HL-60/S4 (cell line): ENCODE results near the gene FAM53A.

Experiments used
- in situ Hi-C: fragments of 300-500 bp; cut with MboI; formaldehyde crosslinking; loops from 2 replicates; pipeline ENCODE4 v1.14.3; 2022; ENCODE audit warnings: low sequenced_read_pairs

The FAM53A gene

DNA sequence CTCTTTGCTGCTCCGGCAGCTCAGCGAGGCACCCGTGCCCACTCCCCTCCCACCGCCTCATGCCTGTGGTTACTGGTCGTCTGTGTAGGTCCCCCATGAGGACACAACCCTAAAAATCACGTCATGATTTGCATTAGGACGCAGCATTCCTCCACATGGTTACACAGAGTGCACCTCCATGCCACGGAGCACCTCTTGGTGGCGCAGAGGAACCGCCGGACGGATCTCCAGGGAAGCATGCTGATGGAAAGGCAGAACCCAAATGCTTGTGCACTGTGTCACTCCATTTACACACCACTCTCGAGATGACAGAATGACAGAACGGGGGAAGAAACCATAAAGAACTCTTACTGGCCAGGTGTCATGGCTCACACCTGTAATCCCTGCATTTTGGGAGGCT, 22.4 kb downstream of the FAM53A start:
- in situ Hi-C loops, result no loop called here

DNA sequence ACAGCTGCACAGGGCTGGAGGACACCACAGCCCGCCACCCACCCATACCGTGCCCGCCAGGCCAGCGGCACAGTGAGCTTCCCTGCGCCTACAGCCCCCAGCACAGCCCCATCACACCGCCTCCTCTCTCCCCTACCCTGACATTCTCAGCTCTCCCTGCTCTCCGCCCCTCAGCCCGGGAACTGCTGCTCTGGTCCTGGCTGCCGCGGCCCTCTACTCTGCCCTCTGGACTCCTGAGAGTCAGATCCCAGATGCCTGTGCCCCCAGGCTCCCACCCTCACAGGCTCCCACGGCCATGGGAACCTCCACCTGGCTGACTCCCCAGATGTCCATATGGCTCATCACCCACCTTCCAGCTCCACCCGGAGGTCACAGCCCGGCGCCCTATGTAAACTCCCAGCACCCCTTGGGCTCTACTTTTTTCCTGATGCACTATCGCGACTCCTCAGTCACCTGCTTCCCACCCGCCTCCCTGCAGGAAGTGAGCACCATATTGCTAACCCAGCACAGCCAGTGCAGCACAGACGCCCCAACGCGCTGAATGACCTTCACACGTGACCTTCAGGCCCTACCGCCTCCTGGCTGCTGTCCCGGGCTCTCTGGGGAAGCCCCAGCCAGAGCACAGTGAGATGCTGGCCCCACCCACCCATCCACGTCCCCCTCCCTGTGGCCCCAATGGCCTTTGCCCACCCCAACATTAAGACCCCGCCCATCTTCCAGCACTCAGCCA, 23.0 kb downstream of the FAM53A start:
- in situ Hi-C loops, result no loop called here

DNA sequence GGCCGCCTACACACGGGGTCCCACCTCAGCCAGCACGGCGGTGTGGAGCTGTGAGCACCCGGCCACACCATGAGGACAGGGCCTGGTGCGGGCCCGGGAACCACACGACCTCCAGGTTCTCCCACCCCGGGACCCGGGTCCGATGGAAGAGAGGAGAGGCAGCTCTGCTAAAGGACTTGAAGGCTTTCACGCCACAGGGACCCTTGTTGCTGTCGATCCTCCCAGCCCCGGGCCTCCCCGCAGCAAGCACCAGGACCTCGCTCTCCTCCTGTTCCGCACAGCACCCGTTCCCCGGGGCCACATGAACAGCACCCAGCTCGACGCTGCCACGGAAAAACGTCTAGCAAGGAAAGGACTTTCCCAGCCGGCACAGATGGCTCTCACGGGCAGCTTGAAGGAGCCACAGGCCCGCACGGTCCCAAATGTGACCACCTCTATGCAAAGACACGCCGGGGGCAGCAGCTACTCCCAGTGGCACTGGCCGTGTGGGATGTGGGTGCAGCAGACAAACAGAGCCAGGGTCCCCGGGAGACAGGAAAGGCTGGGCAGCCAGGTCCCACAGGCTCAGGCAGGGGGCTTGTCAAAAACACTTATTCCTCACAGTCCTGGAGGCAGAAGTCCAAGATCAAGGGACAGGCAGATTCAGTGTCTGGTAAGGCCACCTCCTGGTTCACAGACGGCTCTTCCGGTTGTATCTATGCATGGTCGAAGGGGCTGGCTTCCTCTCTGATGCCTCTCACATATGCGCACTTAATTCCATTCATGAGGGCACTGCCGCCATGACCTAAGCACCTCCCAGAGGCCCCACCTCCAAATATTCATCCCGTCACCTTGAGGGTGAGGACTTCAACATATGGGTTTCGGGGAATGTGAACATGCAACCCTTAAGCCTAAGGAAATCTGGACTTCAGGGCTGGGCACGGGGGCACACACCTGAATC, 24.7 kb downstream of the FAM53A start:
- in situ Hi-C loops, result no loop called here

DNA sequence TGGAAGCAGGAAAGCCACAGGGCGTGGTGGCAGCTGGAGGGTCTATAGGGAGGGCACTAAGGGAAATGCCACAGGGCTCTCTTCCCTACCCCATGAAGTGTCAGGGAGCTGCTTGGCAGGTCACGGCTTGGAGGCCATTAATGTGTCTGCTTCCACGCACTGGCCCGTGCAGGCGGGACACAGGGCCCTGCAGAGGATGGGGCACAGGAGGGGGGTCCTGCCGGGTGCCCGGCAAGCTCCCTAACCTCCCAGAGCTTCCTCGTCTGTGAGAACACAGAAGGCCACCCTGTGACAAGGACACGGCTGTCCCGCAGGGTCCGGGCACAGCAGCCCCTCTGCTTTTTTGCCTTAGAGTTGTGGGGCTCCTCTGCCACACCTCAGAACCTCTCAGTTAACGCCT, 25.5 kb downstream of the FAM53A start:
- in situ Hi-C loops, result no loop called here

DNA sequence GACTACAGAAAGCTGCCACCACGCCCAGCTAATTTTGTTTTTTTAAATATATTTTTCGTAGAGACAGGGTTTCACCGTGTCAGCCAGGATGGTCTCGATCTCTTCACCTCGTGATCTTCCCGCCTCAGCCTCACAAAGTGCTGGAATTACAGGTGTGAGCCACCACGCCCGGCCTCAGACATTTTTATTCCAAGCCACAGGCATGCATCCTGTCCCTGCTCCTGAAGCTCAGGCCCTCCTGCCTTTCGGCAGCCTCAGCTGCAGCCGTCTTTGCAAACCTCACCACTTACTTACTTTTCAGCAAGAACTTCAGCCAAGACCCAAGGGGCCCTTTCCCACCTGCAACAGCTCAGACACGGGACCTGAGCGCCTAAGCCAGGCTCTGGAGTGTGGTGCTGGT, 26.0 kb downstream of the FAM53A start:
- in situ Hi-C loops, result no loop called here

DNA sequence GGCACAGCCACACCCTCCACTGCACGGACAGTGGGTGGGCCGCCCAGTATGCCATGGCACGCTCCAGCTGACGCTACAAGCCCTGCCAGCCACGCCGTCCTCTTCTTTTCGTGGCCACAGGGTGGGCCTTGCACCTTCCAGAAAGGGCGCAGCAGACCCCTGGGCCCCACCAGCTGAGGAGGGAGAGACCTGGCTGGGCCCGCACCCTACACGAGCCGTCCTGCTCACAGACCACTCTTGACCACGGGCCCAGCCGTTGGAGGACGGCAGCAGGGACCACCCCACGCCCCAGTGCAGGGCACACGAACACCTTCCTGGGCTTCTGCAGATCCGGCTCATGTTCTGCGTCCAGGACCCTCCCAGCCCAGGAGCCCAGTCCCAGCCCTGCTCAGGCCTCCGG, 27.1 kb downstream of the FAM53A start:
- in situ Hi-C loops, result no loop called here

DNA sequence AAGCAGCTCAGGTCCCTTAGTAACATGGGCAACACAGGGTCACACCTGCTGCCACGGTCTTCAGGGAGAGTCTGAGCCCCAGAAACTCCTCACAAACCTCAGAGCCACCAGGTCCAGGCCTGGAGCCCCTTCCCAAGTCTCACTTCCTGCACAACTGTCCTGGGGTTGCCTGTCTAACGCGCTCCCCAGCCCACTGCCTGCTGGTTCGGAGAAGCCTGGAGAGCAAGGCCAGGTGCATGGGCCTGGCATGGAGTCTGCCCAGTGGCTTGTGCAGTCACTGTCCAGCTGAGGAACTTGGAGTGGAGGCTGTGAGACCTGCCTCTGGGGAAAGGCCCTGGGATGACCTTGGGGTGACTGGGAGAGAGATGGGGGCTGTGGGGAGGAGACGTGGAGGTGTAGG, 28.0 kb downstream of the FAM53A start:
- in situ Hi-C loops, result no loop called here

DNA sequence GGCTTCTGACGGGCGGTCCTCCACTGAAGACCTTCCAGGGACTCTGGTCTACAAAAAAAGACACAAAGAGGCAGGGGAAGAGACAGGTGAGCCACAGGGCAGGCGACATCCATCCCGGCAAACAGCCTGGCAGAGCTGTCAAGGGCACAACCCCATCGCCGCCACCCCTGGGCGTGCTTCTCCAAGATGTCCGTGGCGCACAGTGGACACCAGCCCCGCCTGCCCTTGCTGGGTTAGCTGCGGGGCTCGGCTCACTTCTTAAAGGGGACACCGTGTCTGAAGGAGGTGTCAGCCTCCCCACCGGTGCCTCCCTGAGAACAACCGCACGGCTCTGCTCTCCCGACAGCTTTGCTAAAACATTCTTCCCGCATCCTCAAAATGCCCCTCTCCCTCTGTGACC, 28.4 kb downstream of the FAM53A start:
- in situ Hi-C loops, result no loop called here

DNA sequence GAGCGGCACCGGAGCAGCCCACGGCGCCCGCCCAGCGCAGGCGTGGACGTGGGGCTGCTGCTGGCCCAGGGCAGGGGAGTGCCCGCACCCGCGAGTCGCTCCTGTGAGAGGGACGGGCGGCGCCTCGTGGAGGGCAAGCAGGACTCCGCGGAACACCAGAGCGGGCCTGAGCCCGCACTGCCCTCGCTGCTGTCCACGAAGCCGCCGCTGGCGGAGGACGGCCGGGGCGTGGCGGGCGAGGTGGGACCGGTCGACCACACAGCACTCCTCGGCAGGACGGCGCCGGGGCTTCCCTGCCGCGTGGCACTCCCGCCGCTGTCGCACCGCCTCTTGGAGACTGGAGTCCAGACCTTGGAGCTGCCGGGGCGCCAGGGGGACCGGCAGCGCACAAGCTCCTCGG, 29.0 kb downstream of the FAM53A start:
- in situ Hi-C loops, result no loop called here

DNA sequence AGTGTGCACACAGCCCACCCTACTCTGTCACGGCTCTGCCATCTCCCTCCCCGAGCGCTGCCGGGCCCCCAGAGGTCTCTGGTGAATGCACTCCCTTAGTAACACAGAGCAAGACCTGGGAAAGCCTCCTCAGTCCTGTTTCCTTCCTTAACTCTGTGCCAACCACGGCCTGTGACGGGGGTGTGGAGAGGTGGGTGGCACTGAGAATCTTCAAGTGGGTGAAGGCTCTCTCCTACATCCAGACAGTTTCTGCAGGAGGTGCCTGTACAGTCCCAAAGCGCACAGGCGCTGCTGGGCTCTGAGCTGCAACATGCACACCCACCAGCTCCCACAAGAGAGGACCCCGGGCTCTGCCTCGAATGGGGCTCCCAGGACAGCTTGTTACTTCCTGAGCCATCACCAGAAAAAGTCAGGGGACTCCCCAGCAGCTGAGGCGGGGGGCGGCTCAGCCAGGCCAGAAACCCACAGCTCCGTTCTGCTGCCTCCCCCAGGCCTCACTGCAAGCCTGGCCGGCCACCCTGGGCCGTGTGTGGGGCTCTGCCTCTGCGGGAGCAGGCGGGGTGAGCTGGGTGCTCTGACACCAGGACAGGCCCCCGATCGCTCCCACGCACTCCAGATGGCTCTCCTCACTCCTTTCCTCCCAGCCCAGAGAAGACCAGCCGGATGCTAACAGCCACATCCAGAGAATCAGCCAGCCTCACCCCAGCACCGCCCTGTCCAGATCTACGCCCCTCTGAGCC, 29.7 kb downstream of the FAM53A start:
- in situ Hi-C loops, result no loop called here

DNA sequence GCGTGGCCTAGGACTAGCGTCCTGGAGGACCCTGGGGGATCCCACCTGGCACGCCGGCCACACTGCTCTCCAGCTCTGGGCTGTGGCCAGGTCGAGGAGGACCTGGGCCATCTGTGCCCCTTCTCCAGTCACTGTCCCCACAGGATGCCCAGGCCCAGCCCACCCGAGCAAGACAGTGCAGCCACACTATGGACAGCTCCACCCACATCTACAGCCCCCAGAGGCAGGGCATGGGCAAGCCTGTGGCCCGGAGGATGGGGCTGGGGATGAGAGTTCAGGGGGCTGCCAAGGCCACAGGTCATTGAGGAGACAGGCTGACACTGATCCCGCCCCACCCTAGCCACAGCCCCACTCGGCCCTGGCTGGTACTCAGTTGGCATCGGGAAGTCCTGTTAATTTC, 30.3 kb downstream of the FAM53A start:
- in situ Hi-C loops, result no loop called here

DNA sequence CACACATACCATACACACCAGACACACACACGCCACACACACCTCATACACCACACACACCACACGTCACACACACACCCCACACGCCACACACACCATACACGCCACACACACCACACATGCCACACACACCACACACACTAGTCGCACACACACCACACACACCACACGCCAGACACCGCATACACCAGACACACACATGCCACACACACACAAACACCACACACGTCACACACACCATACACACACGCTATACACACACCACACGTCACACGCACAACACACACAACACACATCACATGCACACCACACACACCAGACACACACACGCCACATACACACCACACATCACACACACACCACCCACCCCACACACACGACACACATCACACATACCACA, 32.0 kb downstream of the FAM53A start:
- in situ Hi-C loops, result no loop called here

DNA sequence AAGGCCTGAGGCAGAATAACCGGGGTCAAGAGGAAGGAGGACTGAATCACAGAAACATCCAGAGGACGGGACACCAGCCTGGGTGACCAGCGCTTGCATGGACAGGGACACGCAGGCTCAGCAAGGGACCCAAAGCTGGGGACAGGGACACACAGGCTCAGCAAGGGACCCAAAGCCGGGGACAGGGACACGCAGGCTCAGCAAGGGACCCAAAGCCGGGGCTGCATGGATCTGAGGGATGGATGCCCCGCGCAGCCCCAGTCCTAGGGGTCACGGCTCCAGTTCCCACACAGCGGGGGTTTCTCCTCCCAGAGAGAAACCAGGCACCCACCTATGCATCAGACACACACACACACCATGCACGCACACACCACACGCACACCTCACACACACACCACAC, 32.5 kb downstream of the FAM53A start:
- in situ Hi-C loops, result no loop called here

DNA sequence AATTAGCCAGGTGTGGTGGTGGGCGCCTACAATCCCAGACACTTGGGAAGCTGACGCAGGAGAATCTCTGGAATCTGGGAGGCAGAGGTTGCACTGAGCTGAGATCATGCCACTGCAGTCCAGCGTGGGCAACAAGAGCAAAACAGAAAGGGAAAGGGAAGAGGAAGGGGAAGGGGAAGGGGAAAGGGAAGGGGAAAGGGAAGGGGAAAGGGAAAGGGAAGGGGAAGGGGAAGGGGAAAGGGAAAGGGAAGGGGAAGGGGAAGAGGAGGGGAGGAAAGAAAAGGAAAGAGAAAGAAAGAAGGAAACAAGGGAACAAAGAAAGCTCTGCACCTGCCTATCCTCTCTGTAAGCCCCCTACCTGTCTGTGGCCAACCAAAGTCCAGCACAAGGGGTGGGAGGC, 35.2 kb downstream of the FAM53A start:
- in situ Hi-C loops, result loop anchor here (25.0 kb wide), 1 partner anchor 287 kb away; no protein-coding TSS in a partner anchor

DNA sequence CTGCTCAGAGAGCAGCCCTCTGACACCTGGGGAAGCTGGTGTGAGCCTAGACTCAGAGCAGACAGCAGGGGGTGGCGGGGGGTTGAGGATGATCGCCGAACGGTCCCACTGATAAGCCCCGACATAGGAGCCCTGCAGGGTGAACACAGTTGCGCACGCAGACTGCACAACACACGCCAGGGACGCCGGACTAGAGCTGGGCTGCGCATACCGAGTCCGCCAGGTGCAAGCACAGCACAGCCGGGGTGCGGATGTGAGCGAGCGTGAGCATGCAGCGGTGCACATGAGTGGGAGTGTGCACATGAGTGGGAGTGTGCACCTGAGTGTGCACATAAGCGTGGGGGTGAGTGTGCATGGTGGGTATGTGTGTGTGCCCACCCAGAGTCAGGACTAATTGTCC, 36.7 kb downstream of the FAM53A start:
- in situ Hi-C loops, result loop anchor here (25.0 kb wide), 1 partner anchor 285 kb away; no protein-coding TSS in a partner anchor

DNA sequence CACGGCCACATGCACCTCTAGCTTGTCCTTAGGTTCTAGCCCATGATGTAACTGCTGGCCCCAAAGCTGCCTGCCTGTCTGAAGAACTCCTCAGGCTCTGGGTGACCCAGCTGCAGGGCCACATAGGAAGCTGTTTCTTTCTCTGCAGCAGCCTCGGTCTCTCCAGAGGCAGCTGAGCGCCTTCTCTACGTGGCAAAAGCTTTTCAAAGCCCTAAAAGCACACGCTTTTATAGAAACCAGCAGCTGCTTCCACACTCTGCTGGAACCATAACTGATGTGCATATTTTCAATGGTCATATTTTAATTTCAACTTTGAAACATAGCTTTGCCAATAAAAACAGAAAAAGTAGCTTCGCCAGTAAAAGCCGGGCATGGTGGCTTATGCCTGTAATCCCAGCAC, 37.4 kb downstream of the FAM53A start:
- in situ Hi-C loops, result loop anchor here (25.0 kb wide), 1 partner anchor 284 kb away; no protein-coding TSS in a partner anchor

DNA sequence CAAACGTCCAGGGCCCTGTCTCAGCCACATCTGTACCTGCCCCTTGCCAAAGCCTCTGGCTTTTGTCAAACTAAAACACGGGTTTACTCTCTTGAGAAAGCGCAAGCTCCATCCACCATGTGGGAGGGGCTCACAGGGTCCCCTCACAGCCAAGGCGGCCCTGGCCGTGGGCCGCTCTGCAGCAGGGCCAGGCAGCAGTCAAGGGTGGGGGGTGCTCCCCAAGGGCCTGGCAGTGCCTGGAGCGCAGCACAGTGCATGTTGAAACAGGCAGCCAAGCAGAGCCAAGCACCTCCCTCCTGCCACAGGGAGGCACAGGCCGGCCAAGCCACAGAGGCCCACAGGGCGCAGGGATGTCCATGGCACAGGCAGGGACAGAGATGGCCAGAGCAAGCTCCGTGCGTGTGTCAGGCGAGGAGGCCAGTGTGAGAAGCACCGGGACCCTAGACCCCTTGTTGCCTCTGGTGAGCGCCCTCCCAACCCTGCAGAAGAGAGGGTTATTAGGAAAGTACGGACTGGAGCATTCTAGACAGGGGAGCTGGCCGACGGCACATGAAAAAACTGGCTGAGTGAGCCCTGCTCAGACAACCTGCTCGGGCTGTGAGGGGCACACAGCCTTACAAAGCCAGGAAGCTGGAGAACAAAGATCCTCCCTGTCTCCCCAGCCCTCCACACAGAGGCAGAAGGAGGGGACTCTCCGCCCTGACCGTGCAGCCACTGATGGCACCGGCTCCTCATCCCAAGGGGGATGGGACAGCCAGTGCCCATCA, 39.0 kb downstream of the FAM53A start:
- in situ Hi-C loops, result loop anchor here (25.0 kb wide), 1 partner anchor 283 kb away; no protein-coding TSS in a partner anchor

DNA sequence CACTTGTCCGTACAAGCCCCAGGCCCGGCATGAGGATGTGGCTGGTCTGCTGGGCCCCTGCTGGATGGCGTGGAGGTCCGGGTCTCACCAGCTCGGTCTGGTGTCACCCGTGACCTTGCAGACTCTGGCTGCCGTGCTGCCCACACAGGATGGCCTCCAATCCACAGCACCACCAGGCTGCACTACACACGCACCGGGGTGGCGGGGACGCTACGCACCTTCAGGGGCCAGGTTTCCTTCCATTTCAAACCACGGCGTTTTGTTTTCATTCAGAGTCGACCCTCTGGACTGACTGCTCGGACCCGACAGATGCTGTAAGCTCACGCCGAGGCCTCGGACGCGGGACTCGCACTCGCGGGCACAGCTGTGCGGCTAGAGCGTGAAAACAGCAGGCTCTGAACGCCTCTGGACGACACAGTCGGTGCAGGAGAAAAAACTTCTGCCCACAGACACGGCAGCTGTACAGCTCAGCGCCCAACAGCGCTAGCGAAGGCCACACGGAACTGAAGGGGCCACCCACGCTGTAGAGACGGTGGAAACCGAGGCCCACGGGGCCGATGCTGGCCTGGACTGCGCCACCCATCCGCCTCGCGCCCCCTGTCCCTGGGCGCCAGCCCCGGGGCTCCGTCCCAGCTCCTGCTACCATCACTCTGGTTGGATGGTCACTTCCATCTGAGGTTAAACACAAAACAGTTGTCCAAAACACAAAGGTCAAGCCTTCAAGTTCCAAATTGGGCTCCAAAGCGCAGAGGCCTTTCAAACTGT, 40.0 kb downstream of the FAM53A start:
- in situ Hi-C loops, result loop anchor here (25.0 kb wide), 1 partner anchor 282 kb away; no protein-coding TSS in a partner anchor

DNA sequence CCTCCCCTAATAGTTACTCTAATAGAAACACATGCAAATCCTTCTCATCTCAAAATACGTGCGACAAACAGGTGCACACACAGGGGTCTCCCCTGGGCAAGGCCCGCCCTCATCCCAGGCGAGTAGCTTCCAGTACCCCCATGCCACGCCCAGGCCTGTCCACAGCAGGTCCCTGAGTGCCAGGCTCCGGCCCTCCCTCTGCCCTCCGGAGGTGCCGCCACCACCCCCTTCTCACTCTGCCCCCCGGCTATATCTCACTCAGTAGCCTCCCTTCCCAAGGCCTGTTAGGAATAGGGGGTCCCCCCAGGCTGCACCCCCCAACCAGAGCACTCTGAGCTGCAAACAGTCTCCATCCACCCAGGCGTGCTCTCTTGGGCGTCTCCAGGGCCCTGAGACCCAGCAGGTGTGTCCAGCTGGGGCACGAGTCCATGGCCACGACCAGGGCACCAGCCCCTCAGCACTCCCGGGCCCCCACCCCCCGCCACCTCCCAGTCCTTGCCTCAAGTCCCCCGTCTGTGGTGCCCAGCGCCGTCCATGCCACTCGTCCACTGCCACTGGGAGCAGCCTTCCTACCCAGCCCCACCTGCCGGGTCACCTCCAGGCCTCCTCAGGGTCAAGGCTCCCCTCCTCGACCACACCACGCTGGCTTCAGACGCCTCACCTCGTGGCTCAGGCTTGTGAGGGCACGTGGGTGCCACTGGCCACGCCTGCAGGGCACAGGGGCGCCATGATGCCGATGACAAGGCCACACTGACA, 41.7 kb downstream of the FAM53A start:
- in situ Hi-C loops, result loop anchor here (25.0 kb wide), 1 partner anchor 280 kb away; no protein-coding TSS in a partner anchor
